ENCODE data around the gene ADAMTS9.

Gene ADAMTS9

DNA sequence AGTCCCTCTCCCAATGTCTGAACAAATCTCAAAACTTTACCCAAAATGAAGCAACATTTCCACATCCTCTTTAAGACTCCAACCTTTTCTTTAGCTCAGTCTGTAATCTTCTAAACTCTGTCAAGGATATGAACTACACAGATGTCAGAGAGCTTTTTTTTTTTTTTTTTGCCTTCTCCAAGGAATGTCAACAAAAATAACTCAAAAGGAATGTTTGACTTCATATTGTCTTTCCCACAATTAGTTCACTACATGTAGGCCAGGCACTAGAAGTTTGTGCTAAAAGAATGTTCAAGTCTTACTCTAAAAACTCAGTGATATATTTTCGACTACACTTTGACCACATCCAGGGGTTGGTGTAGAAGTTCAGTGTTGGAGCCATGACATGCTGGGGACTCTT lies 37.1 kb downstream of the ADAMTS9 start:
- no peak for DNase-seq

DNA sequence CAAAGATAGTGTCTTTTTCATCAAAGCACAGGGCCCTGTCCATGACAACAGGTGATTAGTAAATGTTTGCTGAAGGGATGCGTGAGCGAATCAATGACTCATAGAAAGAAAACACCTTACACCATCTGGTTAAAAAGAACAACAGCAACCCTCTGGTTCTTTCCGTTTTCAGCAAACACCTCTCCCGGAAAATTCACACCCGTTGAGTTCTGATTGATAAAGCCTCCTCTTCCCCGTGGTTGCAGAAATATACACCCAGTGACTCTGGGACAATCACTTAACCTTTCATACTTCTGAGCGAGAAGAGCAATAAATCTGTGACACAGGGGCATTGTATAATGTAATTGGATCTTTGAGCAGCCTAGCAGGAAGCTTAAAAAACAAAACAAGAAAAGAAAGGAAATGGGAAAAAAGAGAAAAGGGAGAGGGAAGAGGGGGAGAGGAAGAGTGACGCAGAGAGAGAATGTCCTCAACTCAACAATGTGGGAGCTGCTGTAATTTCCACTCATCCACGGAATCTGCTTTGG lies 37.6 kb downstream of the ADAMTS9 start:
- DNase-seq = no peak

DNA sequence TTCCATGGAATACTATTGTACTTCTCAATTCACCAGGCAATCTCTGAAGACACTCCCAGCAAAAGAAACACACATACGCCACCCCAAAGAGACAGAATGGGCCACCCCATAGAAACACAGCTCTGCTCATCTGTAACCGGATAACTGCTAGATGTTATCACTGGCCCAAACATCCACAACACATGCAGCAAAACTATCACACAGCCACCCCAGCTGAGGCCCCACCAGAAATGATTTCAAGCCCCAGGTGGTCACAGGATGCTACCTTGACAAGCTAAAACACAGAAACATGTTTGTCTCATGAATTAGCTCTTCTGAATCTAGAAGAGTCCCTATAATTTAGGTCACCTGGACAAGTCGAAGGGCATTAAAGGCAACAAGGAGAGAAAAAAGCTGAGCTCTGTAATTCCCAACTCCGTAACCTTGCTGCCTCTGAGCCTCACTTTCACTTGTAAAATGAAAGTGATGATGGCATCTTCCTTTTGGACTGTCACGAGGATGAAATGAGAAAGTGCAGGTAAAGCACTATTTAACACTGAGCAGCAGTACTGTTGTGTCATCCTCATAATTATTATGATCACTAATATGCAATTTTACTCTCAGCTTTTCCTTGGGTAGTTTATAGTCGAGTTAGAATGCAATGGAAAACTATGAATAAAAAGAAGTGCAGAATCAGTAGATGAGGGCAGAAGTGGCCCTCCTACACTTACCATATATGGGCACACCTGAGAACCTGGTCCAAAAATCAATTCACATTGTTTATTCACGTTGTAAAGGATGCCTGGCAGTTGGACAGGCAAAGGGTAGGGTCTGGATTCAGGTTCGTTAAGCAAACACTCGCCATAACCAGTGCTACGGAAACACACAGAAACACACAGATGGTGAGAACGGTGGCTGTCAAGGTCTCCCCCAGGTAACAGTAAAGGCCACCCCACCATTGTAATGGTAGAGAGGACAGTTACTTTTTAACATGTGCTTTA lies 38.6 kb downstream of the ADAMTS9 start:
- DNase-seq = no peak

DNA sequence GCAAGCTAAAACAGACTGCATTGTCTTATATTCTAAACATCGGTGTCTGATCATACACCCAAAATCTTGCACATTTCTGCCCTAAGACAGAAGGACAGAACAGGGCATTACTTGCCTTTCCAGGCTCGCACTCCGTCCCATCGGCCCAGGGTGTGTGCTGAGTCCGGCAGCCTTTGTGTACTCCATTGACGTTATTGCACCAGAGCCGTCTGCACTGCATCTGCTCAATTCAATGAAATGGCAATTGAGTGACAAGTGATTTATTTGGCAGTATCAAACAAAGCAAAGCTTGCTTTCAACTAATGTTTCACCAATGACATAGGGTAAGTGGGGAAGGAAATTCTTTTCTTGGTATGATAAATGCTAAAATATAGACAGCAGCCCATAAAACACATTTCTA lies 40.0 kb downstream of the ADAMTS9 start:
- no peak for DNase-seq

DNA sequence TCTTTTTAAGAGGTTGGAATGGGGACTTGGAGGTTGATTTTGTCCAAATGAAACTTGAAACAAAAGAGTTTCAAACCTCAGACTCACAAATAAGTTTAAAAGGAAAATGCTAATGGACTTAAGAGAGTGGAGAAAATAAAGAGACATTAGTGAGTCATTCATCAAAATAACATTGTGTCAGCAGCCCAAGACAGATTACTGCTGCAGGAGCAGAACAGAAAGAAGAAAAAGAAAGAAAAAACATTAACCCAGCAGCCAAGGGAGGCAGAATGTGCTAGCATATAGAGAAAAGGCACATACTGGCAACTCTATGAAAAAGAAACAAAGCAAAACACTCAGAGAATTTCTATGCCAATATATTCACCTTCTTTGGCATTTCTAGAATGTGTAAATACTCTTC lies 42.6 kb downstream of the ADAMTS9 start:
- no peak for DNase-seq

DNA sequence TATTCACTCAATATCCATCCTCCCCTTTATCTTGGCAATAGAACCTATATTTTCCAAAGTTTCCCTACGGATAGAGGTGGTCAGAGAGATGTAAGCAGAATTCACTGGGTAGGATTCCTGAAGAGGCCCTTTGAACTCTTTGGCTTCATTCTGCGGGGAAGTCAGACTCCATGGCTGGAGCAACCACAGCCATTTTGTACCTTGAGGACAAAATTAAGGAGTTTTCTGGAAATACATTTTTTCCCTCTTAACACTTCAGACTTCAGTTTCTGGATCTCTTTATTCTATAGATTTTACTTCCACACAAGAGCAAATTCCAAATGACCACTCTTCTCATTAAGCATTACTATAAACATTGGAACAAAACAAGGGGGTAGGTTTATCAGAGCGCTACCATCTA lies 43.3 kb downstream of the ADAMTS9 start:
- DNase-seq = no peak

DNA sequence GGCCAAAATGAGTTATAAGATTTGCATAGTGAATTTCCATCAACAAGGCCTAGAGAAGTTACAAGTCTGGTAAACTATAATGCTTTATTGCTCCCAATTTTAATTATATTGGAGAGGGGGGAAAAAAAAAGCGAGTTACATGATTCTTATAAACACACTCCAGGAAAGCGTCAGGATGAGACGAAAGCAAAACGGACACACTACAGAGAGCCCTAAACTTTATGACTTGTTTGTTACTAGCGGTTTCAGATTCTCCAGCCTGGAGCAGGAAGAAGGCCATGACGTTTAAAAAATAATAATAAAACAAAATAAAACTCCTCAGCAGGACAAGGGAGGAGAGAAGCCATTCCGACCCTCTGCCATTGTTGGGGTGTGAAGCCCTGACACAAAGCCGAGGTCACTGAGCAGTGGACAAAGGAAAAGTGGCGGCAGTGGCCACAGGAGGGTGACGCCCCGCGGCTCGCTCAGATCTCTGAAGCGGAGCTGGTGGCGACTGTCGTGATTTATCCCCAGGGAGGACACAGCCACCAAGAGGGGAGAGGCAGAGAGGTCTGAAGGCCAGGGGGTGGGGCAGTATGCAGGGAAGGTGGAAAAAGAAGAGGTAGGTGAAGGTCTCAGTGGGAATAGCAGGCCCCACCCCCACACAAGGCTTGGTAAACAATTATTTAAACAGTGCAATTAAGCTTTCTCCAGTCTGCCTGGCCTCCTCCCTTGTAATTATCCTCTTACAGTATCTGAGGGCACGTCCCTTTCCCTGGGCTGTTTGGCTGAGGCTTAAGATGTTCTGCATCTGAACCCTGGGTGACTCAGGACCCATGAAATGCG lies 45.3 kb downstream of the ADAMTS9 start:
- no peak for DNase-seq

DNA sequence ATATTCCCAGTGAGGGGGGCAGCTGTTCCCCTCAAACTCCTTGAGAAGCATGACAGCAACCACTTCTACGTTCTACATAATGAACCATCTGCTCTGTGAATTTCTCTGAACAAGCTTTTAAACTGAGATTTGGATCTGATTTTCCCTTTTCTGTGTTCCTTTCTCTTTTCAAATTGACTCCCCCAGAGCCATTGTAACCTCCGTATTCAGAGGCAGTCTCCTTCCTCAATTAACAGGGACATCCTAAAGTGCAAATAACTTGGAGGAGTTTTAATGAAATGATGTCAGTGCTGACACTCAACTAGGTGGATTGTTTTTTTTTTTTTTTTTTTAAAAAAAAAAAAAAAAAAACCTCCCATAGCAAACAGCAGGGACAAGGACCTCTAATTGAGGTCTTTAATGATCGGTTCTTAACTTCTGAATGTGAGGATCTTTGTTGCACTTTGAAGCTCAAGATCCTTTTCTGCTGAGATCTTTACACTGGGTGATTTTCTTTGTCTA lies 48.8 kb downstream of the ADAMTS9 start:
- DNase-seq = no peak

DNA sequence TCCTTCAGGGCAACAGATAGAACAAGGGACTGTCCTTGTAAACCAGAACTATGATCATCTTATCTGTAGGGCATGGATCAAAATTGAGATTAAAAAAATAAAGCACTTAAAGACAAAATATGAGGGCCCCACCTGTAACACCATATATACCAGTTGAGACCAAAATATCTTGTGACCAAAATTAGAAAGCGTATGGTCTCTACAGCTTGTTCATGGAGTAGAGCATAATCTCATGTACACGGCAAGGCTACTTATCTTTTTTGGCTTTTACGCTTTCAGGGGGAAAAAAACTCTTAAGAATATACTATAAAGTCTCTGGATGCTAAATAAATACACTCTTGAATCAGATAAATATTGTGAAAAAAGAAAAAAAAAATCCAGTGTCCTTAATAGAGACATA lies 49.3 kb downstream of the ADAMTS9 start:
- no peak for DNase-seq

DNA sequence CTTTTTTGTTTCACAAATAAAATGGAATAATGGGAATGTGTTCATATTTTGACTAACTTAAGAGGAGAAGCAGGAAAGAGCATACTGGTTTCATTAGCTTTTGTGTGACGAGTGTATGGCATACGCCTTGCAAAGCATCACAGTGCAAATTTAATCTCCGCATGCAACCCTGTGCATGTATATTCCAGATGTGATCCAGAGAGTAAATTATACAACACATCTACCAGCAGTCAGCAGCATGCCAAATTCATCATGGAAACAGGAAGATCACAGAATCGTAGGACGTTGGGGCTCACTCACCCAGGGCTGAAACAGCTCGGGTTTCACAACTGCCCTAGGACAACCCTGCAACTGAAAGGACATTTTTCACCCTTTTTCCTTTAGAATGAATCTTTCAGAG lies 53.4 kb downstream of the ADAMTS9 start:
- DNase-seq = no peak

DNA sequence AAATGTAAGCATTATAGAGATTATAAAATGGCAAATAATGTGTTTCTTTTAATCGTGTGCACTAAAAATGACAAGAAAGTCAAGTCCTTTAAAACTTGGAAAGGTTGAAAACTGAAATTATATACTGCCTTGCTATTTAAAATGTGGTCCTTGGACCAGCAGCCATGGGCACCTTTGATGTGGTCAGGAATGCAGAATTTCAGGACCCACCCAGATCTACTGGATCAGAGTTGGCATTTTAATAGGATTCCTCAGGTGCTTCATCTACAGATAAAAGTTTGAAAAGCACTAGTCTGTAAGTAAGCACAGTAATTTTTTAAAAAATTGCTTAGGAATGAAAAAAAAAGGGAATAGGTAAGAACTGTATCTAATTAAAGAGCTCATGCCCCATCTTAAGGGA lies 55.8 kb downstream of the ADAMTS9 start:
- DNase-seq = no peak

DNA sequence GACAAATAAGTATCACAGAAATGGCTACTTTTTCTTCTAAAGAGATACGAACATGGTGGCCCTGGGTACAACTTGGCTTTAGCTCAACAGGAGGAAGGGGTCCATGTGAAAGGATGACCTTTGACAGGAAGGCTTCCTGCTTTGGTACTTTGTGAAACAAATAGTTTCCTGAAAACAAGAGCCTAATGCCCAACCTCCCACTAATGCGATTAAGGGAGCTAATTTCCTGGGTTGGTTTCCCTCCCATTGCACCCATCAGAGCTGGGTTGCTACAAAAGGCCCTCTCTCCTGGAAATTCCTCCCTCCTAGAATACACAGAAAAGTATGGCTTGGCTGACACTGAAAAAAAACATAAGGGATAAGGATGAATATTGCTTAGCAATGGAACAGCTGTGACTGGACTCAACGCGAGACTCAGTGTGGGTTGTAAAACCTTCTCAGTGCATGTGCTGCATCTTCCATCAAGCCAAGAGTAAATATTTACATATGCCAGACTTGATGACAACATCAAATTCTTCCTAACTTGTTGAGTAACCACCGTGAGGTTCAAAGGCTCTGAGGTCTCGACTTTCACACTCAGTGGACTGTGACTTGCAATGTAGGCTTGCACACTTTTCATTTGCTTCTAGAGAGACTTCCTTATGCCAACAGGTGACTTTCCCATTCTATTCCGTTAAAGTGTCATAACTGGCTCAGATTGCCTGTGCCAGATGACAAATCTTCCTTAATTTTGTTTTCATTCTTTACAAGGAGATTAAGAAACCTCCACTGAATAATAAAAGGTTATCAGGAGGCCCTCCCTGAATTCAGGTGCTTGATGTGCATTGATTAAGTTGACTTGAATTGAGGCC lies 60.1 kb downstream of the ADAMTS9 start:
- no peak for DNase-seq

DNA sequence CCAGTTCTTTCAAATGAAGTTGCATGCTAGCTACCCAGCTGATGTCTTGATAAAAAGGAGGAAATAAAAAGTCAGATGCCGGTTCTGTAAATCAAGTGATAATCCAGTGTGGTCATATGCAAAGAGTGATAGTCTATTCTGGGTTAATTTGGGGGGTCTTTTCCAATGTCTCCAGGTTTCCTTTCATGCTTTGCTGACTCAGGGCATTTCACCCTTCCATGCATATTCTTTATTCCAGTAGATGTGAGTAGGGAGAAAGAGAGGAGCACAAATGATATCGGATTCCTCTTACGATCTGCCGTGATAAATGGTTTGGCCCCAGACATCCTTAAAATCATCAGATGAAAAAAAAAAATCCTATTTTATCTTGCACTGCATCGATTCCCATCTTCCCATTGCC lies 60.8 kb downstream of the ADAMTS9 start:
- DNase-seq = no peak

DNA sequence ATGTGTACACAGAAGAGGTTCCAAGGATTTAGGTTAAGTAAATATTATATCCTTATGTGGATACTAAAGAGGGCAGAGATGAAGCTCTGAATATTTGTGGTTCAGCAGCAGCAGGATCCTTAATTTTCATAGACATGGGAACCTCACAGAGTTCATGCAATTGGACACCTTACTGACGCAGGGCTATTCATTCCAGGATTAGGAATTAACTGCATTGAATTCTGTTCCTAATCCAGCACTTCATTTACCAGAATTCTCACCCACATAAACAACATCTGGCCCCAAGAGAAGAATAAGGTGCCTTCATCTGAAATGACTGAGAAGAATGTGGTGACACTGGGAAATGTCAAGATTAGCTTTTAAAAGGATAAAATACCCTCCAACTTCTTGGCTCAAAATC lies 62.4 kb downstream of the ADAMTS9 start:
- DNase-seq = no peak

DNA sequence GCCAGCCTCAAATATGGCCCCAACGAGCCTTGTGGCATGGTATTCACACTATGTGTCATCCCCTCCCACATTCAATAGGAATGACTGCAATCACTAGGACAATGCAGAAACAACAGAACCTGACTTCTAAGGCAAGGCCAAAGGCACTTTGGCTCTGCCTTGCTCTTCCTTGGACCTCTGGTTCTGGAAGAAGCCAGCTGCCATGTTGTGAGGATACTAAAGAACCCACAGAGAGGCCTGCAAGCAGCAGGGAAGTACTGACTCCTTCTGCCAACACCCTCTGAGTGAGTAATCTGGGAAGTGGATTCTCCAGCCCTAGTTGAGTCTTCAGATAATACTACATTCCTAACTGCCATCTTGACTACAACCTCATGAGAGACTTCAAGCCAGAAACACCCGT lies 64.7 kb downstream of the ADAMTS9 start:
- no peak for DNase-seq

DNA sequence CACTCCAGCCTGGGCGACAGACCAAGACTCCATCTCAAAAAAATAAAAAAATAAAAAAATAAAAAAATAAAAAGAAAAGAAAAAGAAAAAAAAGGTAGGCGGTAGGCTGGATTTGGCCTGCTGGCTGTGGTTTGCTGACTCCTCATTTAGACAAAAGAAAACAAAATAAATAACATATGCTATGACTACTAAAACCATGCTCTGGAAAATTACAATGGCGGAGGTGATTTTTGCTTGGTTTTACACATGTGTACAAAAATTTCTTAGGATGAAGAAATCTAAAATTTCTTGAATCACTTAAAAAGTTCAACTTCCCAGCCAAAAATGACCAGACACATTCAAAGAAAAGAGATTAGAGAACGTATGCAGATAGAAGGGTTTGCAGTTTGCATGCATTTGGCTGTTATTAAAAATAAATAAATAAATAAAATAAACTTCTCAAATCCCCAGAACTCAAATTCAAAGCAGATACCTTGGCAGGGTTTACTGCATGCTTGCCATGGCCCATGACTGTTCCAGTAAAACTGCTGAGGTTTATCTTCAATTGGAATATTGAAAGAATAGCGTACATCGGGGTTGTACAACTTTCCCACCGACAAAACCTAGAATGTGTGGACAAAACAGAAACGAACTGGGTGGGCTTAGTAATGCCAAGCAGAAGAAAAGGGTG lies 65.9 kb downstream of the ADAMTS9 start:
- DNase-seq = no peak

DNA sequence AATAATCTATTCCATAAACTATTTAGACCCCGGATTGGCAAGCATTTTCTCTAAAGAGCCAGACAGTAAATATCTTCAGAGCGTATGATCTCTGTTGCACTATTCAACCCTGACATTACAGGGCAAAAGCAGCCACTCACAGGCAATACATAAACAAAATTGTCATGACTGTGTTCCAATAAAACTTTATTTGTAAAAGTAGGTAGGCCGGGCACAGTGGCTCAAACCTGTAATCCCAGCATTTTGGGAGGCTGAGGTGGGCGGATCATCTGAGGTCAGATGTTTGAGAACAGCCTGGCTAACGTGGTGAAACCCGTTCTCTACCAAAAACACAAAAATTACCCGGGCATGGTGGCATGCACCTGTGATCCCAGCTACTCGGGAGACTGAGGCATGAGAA lies 66.5 kb downstream of the ADAMTS9 start:
- no peak for DNase-seq

DNA sequence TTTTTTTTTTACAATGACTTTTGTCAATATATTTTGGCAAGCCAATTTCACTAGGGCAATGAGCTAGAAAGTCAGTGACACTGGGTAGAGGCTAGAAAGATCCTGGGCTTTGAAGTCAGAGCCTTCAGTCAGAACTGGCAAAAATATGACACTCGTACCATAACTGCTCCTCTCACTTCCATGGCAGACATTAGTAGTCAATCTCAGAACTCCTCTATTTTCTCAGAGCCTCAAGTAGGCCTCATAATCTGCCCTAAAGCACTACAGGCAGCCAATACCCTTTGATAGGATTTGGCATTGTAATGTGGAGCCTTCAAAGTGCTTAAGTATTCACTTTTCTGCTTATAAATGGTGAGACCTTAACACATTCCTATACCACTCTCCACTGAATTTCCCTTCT lies 67.8 kb downstream of the ADAMTS9 start:
- no peak for DNase-seq

DNA sequence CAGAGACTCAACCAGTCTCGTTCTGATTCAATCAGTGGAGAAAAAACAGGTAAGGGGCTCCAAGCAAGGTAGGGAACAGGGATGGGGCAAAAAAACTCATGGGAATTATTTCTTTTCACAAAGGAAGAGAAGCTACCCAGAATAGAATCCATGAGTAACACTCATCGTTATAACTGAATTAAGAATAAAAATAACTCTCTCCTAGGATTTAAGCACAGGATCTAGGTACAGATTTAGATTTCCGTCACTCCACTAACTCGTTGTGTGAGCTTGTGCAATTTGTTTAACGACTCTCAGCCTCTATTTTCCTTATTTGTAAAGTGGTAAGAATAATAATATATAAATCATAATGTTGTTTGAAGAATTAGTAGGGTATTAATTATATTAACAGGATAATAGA lies 68.6 kb downstream of the ADAMTS9 start:
- DNase-seq = no peak

DNA sequence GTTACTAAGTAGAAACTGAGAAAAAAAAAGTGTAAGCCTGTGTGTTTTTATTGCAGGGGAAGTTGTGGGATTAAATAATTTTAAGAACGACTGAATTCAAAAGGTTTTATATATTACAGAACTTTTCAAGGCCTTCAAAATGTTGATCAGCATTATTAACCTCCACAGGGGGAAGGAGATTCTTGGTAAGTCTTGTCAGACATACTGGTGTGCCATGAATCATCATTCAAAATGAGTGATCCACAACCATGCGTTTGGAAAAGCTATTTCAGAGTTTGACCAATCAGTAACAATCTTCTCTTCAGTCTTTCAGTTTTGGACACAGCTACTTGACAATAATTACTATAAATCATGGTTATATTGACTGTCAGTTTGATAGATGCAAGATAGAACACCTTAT lies 70.2 kb downstream of the ADAMTS9 start:
- no peak for DNase-seq

DNA sequence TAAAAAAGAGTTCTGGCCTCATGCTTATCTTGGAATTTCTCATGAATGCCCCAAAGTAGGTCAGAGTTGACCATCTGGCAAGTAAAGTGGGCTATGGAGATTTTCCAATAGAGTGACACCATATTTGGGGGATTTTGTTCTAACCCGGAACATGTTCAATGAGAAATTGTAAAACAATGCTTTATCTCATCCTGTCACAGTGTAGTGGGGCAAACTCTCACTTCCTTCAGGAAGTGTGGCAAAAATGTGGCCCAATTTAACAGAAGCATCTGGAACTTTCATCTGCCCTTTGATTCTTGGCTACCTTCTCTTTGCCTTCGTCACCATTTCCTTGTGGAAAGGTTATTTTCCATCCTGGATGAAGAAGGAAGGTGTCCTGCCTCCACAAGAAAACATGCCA lies 70.8 kb downstream of the ADAMTS9 start:
- no peak for DNase-seq

DNA sequence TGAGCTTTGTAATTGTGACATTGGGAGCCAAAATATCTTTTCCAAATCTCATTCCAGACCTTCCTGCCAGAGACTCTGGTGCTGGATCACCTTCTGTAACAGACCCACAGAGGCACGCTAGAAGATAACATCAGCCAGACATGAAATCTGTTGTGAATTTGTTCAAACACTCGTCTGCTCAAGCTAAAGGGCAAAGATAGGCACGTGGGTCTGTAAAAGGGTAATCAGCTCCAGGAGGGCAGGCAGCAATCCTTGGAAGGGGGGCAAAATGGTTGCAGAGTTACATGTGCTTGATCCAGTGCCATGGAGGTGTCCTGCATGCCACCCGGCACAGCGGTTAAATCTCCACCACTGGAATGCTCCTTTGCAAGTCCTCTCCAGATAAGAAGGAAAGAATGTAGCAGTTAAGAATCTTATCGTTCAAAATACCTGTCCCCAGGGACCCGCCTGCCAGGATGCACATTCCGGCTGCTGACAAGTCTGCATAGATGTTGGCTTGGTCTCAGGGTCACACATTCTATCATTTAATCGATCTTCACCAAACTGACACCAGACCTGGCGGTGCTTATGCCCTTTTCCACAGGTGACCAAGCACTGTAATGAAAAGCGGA lies 74.8 kb downstream of the ADAMTS9 start:
- no peak for DNase-seq
